ENCODE data around the gene LINC00632.

The LINC00632 gene

GRCh38 chrX:140765043-140765784 is 55.7 kb downstream of the LINC00632 start:
- DNase-seq (ENCODE audit: low read depth in 2 of 2), result no peak

DNA sequence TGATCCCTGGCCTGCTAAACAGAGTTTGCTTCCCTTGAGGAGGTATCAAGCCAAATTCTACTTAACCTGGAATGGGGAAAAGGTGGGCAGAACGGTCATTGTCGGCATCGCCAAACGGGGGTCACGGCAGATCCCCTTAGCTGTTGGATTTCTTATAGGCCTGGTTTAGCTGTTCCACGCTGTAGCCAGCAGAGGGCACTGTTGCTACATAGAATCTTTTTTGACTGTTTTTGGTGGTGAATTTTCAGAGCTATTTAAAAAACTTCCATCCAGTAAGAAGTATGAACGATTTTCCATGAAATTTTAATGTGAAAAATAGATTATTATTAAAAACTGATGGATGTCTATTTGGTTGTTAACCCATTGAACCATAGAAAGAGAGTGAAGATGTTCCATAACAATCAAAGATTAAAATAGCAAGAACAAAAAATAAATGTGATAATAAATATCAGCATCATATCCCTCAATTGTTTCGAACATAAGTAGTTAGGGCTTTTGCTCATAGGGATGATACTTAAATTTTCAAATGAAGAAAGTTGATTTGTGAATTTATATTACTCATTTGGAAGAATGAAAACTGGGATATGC is 56.6 kb downstream of the LINC00632 start:
- no peak for DNase-seq (ENCODE audit: low read depth in 2 of 2)

DNA sequence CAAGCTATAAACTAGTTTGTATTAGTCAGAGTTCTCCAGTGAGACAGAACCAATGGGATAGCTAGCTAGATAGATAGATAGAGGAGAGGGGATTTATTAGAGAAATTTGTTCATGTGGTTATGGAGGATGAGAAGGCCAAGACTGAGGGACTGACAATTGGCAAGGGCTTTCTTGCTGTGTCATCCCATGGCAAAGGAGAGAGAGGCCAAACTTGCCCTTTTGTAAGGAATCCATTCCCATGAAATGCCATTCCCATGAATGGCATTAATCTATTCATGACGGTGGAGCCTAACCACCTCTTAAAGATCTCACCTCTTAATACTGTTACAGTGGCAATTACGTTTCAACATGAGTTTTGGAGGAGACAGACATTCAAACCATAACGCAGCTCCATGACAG is 58.1 kb downstream of the LINC00632 start:
- DNase-seq (ENCODE audit: low read depth in 2 of 2), result no peak

DNA sequence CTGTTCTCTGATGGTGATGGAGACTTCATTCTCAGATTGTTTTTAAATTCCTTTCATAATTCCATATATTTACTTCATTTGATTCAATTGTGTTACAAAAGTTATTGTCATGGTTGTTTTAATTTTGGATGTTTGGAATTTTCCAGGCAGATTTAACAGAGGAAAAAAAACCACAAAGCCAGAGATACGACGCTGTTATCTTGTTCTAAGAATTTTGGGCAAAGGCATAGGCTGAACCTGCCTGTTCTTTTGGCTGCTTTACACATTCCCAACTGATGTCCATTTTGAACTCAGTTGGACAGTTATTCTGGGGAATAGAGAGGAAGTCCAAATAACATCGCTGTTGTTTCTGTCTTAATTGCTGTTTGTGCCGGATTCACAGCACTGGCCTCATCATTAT is 65.7 kb downstream of the LINC00632 start:
- no peak for DNase-seq (ENCODE audit: low read depth in 2 of 2)

DNA sequence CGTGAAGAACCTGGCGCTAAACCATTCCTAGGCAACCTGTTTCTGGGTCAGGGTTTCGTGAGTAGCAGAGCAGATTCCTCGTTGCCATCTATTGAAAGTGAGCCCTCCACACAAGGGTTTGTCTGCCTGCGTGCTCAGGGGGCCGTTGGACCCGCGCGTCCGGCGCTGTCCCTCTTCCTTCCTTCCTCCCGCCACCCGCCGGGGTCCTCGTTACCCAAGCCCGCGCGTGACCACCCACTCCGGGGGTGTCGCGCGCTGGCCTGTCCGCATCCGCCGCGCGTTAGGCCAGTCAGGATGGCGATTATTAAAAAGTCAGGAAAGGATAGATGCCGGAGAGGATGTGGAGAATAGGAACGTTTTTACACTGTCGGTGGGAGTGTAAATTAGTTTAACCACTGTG is 66.8 kb downstream of the LINC00632 start:
- no peak for DNase-seq (ENCODE audit: low read depth in 2 of 2)

GRCh38 chrX:140794642-140795041 is 85.1 kb downstream of the LINC00632 start:
- DNase-seq (ENCODE audit: low read depth in 2 of 2), result no peak

DNA sequence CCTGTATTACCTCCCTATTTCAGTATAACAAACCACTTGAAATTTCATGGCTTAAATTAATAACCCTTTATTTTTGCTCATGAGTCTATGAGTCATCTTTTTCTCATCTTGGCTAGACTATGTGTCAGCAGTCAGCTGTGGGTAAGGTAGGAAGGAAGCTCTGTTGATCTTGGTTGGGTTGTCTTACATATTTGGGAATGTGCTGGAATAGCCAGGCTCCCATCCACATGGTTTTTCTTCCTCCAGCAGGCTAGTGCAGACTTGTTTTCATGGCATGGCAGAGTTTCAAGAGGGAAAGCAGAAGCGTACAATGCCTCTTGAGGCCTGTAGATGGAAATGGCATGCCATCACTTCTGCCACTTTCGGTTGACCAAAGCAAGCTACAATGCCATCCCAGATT is 89.7 kb downstream of the LINC00632 start:
- DNase-seq (ENCODE audit: low read depth in 2 of 2), result no peak

DNA sequence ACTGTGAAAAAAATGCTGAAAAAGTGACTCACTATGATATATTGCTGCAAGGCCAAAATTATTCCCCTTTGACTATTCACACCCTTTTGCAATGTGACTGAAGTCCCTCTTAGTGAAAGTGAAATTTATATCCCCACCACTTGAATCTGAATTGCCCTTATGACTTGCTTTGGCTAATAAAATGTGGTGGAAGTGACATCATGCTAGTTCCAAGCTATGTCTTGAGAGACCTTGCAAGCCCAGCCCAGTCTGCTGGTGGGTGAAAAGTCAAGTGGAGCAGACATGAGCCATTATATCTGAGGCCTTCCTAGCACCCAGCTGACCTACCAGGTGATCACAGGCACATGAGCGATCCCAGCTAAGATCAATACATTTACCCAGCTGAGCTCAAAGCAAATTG is 94.7 kb downstream of the LINC00632 start:
- DNase-seq (ENCODE audit: low read depth in 2 of 2), result no peak

DNA sequence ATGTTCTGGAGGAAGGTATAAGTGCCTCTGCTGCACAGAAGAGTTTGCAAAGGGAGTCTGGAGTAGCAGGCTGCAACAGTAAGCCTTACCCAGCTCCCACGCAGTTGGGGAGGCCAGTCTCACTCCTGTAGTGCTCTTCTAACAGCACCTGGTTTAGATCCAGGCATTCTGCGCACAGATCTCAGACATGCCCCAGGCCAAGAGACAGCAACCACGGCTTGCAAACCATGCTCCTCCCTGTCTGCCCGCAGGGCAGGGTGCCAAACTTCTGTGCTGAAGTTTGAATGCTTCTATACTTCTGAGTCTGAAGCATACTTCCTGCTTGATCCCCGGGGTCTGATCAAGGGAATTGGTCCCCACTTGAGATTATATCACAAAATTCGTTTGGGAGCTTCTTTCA is 106.3 kb downstream of the LINC00632 start:
- no peak for DNase-seq (ENCODE audit: low read depth in 2 of 2)

DNA sequence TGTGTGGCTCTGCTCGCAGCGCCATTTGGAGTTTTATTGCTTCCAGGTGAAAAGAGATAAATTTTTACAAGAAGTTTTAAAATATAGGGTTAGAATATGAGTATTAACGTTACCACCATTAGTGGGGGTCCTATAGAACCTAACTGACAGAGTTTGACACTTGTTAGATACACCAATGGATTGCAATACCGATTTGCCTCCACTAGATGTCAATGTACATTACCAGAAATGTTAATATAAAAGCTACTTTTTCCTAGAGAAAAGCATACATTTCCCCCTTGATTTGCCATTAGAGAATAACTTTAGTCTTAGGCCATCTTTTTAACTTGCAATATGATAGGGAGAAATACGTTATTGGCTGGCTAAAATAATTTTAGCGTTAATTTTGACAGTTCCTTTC is 108.4 kb downstream of the LINC00632 start:
- DNase-seq (ENCODE audit: low read depth in 2 of 2), result no peak

DNA sequence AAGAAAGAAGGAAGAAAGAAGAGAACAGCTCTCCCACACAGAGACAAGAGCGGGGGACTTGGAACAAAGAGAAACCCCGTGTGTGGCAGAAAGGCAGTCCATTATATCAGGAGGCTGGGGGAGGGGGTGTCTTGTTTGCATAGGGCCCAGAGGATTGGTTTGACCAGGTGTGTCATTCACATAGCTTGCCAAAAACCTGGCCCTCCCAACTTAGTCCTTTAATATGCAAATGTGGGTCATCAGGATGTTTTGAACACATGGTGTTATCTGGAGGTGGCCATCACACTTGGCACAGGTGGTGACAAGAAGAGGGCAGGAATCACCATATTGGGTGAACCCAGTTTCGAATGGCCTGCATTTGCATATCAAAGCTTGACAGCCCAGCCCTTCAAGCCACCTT is 111.7 kb downstream of the LINC00632 start:
- DNase-seq (ENCODE audit: low read depth in 2 of 2), result no peak

DNA sequence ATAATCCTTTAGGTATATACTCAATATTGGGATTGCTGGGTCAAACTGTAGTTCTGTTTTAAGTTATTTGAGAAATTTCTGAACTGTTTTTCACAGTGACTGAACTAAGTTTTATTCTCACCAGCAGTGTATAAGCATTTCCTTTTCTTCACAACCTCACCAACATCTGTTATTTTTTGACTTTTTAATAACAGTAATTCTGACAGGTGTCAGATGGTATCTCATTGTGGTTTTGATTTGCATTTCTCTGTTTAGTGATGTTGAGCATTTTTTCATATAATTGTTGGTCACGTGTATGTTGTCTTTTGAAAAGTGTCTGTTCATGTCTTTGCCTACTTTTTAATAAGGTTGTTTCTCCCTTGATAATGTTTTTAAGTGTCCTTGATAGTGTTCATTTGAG is 112.6 kb downstream of the LINC00632 start:
- no peak for DNase-seq (ENCODE audit: low read depth in 2 of 2)

DNA sequence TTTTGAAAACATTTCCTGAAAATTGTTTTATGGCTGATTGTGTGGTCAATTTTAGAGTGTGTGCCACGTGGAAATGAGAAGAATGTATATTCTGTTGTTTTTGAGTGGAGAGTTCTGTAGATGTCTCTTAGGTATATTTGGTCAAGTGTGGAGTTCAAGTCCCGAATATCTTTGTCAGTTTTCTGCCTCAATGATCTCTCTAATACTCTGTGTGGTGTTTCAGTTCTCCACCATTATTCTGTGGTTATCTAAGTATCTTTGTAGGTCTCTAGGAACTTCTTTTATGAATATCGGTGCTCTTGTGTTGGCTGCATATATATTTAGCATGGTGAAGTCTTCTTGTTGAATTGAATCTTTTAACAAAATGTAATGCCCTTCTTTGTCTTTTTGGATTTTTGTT is 113.3 kb downstream of the LINC00632 start:
- DNase-seq (ENCODE audit: low read depth in 2 of 2), result no peak

DNA sequence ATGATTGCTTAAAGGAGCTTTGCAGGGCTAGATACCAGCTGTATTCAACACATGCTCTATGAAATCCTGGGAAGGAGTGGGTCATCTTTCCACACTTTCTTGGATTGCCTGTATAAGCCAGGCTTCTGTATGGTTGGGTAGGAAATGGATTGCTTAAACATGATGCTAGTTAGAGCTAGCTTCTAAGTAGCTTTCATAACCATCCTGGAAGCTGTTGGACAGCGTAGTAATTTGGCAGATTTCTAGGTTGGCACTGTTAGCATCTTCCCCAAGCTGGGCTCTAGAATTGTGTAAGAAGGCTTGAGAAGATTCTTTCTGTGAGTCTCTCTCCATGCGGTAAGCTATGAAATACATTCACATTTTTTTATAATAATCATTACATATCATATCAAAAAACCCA is 127.3 kb downstream of the LINC00632 start:
- DNase-seq (ENCODE audit: low read depth in 2 of 2), result no peak

All from stimulated activated CD8-positive, alpha-beta memory T cell treated with anti-CD3 and anti-CD28 coated beads, Interleukin-2, amount 100 ng/mL, for 48 hours (primary cell).